Transverse colon (tissue), 4 donors: ENCODE data around the gene RXRB.

Source experiments
- CTCF ChIP-seq, 5 experiments: fragments of 200-600 bp in 3 of 5; fragments of 450-650 bp in 2 of 5; sonication (generic) in 3 of 5; IDR thresholded peaks; 1 replicate in 2 of 5; 2 replicates in 3 of 5; pipeline ENCODE4 v1.5.1; 2016 to 2017; ENCODE audit warnings: antibody characterized with exemption in 5 of 5, inconsistent platforms in 3 of 5, mild to moderate bottlenecking in 2 of 5, moderate library complexity in 1 of 5
- POLR2A ChIP-seq: fragments of 450-650 bp; IDR thresholded peaks from one replicate; pipeline ENCODE4 v1.6.1; 2016; ENCODE audit warnings: antibody characterized with exemption, mild to moderate bottlenecking, moderate library complexity
- POLR2AphosphoS5 ChIP-seq, 3 donors: sonication (generic); formaldehyde crosslinking; IDR thresholded peaks; one replicate each; pipeline ENCODE4 v1.6.1; 2016; ENCODE audit warnings: antibody characterized with exemption in 3 of 3

- TF ChIP-seq CTCF (IDR thresholded peaks at IDR 0.05) (no peak), POLR2A (no peak), POLR2AphosphoS5 (IDR thresholded peaks at IDR 0.05) (no peak)
Observed at GRCh38 chr6:33192105-33192646, 8.3 kb downstream of the RXRB start, which contains the start of gene COL11A2.
